Activated CD4-positive, alpha-beta T cell treated with anti-CD3 and anti-CD28 coated beads, Interleukin-10, Interleukin-2, amounts not matched to agents 100 ng/mL and 50 ng/mL, durations not matched to agents 16 hours and 8 hours (primary cell): Measurements from ENCODE around the gene SLC22A14.
A peak's percentile ranks its signal among the peaks of the same experiment; 100 is the strongest.

Experiments
- DNase-seq: peaks from one replicate; pipeline ENCODE4 v3.0.0-alpha.2; 2020

The SLC22A14 gene

DNA sequence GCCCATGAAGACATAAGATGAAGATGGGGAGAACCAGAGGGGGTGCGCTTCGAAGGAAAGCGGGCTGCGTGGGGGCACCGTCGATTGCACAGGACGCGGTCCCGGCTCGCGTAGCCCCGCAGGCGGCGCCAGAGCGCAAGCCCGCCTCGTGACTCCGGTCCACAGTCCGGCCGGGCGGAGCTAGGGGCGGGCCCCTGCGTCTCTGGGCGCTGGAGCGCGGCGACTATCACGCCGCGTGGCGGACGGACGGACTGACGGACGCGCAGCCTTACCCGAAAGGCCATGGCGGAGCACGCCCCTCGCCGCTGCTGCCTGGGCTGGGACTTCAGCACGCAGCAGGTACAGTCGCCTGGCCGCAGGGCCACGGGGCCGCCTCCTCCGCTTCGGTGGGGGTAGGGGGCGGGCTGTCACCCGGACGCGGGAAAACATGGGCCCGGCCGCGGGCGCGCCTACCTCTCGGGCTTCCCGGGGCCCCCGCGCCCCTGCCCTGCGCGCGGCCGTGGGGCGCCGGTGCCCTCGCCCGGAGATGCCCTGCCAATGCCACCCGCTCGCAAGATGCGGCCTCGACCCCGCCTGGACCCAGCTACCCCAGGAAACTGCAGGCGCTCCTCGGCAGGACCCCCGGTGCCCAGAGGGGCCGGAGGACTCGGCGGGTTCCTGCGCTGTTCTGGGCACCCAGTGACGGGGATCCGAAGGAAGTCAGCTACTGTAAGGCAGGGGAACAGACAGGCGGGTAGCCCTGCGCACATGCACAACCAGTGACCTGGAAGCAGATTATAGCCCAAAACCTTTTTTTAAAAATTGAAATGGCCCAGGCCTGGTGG, 64.7 kb downstream of the SLC22A14 start, which contains the start of gene XYLB:
Gene XYLB (plus strand): TSS at position 199 of the 824 bp plus-strand sequence. CDS start 84 bp downstream, at position 283.
- peak; percentile 91 for DNase-seq

DNA sequence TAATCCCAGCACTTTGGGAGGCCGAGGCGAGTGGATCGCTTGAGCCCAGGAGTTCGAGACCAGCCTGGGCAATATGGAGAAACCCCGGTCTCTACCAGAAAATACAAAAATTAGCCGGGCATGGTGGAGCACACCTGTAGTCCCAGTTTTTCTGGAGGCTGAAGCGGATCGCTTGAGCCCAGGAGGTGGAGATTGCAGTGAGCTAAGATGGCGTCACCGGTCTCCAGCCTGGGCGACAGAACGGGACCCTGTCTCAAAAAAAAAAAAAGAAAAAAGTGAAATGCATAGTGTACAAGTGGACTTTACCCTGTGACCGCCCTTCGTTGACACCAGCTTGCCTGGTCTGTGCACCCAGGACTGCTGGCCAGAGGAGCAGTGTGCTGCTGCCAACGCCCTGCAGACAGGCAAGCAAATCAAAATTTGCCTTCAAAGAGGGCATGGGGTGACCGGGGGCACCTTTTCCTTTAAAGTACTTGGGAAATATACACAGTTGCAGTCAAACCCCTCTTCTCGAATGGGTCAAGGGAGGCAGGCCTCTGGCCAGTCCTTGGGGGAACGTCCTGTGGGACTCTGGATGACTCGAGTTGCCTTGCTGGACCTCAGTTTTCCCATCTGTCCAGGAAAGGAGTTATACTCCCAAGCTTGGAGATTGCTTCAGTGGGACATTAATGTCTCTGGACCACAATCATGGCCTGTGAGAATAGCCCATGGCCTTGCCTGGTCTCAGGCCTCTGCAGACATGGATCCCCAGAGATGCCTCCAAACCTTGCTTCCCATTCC, 65.5 kb downstream of the SLC22A14 start:
- no peak for DNase-seq

DNA sequence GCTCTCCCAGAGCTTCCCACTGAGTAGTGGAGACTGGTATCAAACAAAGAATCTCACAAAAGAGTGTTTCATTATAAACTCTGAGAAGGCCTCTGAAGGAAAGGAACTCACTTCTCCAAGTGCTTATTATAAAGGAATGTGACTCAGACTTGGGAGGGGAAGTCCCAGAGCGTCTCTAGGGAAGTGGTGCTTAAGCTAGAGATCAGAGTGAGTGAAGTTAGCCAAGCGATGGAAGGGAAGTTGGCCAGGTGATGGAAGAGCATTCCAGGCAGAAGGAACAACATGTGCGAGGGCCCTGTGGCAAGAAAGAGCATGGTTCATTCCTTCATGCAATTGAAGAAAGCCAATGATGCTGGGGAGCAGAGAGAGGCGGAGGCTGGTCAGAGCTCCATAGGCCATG, 66.8 kb downstream of the SLC22A14 start:
- no peak for DNase-seq

DNA sequence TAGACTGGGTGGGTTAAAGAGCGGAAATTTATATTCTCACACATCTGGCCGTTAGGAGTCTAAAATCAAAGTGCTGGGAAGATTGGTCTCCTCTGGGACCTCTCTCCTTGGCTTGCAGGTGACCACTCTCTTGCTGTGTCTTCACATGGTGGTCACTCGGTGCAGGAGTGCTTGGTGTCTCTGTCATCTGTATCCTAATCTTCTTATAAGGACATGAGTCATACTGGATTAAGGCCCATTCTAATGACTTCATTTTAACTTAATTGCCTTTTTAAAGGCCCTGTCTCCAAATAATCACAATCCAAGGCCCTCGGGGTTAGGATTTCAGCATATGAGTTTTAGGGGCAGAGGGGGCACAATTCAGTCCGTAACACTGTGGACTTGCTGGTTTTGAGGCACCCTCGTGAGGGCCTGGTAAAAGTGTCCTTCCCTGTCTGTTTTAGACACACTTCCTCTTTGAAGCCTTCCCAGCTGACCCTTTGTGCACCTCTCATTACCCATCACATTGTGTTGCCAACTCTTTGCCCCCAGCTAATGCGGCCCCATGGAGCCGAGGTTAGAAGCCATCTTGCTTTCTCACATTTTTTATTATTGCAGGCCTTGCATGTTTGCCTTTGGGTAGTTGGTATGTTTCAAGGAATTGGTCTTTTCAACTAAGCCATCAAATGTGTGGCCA, 67.7 kb downstream of the SLC22A14 start:
- DNase-seq: no peak

DNA sequence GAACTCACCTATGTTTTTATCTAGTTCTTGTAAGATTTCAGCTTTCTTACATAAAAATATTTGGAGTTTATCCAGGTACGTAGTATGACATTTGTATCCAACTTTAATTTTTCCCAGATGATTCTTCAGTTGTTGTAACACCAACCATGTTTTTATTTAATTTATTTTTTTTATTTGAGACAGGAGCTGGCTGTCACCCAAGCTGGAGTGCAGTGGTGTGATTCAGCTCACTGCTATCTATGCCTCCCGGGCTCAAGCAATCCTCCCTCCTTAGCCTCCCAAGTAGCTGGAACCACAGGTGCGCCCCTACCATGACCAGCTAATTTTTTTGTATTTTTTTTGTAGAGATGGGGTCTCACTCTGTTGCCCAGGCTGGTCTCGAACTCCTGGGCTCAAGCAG, 71.1 kb downstream of the SLC22A14 start:
- DNase-seq: no peak

DNA sequence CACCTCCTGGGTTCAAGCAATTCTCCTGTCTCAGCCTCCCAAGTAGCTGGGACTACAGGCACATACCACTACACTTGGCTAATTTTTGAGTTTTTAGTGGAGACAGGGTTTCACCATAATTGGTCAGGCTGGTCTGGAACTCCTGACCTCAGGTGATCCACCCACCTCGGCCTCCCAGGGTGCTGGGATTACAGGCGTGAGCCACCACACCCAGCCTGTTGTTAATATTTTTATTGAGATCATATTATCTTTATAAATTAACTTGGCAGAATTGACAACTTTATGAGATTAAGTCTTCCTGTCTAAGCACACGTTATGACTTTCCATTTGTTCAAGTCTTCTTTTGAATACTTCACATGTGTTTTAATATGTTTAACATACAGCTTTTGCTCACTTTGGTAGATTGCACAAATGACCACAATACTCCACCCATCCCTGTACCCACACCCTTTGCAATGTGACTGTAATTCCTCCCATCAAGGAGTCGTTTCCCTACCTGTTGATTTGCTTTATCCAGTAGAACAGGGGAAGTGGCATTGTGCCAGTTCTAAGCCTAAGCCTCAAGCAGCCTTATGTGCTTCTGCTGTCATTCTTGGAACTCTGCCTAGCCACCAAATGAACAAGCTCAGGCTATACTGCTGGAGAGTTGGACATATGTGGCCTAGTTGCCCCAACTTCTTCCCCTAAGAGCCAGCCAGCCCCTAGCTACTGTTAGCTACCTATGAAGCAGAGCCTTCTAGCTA, 72.7 kb downstream of the SLC22A14 start:
- no peak for DNase-seq

DNA sequence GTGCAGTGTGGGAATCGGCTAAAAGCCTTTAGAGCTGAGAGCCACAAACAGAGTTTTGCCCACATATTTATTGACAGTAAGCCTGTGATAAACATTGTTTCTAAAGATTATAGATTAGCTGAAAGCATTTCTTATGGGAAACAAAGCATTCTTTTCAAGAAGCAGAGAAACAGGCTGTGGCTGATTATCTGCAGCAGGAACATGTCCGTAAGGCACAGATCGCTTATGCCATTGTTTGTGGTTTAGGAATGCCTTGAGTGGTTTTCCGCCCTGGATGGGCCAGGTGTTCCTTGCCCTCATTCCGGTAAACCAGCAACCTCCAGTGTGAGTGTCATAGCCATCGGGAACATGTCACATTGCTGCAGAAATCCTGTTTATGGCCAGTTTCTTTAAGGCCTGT, 76.9 kb downstream of the SLC22A14 start:
- DNase-seq: no peak

DNA sequence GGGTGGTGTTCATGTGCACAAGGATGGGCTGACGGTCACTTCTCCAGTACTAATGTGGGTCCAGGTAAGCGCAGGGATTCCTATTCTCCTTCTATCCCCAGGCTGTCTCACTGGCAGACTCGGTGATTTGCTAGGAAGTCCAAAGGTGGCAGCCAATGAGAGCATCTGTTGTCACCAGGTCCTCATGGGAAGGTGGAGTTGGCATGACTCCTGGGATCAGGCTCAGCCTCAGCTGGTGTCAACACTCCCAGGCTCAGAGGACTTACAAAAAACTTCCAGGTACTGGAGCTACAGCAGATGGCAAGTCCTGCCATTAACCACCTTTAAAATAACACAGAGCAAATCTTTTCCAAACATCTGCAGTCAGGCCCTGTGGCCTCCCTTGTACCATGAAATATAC, 78.3 kb downstream of the SLC22A14 start:
- DNase-seq: no peak

DNA sequence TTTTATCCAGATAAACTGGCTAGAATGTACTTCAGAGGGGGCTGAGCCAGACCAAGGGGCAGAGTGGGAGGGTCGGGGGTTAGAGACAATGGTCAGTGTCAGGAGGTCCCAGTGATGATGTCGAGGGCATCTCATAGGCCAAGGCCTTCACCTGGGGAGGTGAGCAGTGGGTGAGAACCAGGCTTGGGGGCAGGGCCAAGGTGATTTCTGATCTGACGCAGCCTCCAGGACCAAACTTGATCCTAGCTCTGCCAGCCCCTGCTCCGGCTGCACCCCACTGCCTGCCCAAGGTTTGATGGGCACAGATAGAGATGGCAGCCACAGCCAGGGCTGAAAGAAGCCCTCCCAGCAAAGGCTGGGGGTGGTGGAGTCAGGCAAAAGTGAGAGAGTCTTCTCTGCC, 79.4 kb downstream of the SLC22A14 start:
- no peak for DNase-seq

DNA sequence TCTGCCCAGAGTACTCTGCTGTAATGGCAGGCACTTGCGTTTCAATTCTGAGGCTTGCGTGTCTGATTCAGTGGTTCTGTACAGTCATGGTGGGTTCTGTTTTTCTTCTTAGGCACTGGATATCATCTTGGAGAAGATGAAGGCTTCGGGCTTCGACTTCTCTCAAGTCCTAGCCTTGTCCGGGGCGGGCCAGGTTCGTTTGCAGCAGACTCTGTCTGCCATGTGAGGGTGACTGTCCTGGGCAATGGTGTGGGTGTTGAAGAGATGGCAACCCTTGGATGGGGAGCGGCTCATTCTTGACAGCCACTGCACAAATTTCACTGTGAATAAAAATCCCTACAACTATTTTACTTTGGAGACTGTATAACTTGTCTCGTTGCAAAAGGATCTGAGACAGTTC, 80.7 kb downstream of the SLC22A14 start:
- DNase-seq: no peak

DNA sequence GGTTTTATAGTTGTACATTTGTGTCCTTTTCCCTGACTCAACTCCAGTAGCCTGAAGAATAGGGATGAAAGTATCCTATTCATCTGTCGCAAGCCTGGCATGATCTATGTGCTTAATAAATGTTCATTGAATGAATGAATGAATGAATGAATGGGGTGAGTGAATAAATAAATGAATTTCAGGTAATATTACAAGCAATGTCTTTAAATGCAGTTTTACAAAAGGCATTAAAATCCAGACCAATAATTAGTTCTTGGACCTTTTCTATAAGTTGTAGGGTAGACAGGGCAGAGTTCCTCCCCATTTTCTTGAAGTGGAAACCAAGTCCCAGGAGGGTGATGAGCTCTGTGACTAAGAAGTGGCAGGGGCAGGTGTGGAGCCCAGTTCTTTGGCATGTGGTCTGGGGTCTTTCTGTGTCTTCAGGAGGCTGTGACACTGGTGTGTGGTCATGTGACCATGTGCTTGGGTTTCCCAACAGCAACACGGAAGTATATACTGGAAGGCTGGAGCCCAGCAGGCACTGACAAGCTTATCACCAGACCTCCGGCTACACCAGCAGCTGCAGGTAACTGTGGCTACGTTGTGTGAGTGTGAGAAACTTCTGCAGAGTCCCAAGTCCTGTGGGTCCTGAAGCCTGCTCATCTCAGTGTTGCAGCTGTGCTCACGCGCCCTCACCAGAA, 82.8 kb downstream of the SLC22A14 start:
- DNase-seq: no peak

DNA sequence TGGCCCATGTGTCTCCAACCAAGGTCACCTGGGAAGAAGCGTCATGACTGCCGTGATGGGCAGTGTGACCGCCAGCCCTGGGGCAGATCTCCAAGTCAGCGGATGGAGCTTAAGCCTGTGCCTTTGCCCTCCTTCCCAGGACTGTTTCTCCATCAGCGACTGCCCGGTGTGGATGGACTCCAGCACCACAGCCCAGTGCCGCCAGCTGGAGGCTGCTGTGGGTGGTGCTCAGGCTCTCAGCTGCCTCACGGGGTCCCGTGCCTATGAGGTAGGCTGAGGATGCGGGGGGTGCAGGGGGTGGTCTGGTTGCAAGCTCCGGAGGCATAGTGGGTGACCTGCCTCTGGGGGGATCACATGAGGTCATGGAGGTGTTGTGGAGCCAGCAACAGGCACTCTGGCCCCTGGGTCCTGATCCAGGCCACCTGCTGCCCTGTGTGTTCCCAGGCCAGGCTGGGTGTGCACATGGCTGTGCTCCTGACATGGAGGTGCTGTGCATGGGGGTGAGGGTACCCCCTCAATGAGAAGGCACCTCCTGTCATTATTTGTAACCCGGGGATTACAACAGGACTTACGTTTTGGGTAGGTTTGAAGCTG, 83.5 kb downstream of the SLC22A14 start:
- no peak for DNase-seq

DNA sequence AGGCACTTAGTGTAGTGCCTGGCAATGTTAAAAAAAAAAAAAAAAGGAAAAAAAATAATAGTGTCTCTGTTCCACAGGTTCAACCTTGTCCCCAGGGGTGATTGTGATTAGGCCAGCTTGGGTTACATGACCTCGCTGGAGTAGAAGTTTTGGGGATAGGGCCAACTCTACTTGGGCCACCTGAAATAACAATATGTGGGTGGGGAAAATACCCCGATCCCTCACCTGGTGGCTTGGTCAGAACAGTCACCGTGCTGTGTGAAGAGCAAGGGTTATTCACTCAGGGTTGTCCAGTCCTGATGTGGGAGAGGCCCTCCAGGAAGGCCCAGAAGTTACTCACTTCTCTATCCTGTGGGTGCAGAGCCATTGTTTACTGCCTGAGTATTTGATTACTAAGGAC, 84.0 kb downstream of the SLC22A14 start:
- no peak for DNase-seq

DNA sequence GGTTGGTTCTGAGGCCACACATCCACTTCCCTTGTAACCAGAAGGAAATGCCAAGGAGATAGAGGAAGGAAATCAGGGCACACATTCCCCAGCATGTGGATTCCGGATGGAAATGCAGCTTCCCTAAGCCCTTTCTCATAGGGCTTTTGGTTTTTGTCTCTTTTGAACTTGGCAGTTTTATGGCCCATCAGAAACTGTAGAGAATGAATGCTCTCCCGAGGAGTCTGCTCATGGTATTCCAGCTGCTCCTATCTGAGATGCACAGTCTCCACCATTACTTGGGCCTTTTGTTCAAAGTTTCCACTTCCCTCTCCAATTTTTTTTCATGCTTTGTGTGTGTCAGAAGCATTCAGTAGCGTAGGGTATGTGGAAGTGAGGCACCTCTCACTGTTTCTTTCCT, 85.7 kb downstream of the SLC22A14 start:
- DNase-seq: no peak
